HepG2 (cell line): Measurements from ENCODE around the gene UCKL1. TPM values are rescaled to one million over a fixed set of nuclear protein-coding genes. Genes with fewer than 3 reads are reported as not detected.
A peak's percentile ranks its signal among the peaks of the same experiment; 100 is the strongest.

Source experiments
- CHD2 ChIP-seq: IDR thresholded peaks from 2 replicates; pipeline ENCODE4 v1.6.1; 2011; ENCODE audit warnings: low read depth, low read length, improper control_type of control experiment
- HOXA7 ChIP-seq: sonication (generic); formaldehyde crosslinking; IDR thresholded peaks from 2 replicates; pipeline ENCODE4 v1.8.1; 2022; ENCODE audit warnings: mild to moderate bottlenecking, missing genetic modification reagents, moderate library complexity
- KDM4B ChIP-seq: sonication (generic); formaldehyde crosslinking; IDR thresholded peaks from 2 replicates; pipeline ENCODE4 v1.4.0; 2020; ENCODE audit warnings: missing genetic modification reagents
- KMT2B ChIP-seq: IDR thresholded peaks from 2 replicates; pipeline ENCODE4 v1.6.1; 2016; ENCODE audit warnings: missing genetic modification reagents, missing compliant biosample characterization
- MTA1 ChIP-seq: sonication (generic); formaldehyde crosslinking; IDR thresholded peaks from 2 replicates; pipeline ENCODE4 v1.4.0; 2020; ENCODE audit warnings: missing genetic modification reagents, mild to moderate bottlenecking, borderline replicate concordance
- RBFOX2 ChIP-seq: fragments of 200-400 bp; formaldehyde crosslinking; IDR thresholded peaks from 2 replicates; pipeline ENCODE4 v1.6.1; 2017; ENCODE audit warnings: low read depth, mild to moderate bottlenecking, low read length
- ZNF550 ChIP-seq: sonication (generic); formaldehyde crosslinking; IDR thresholded peaks from 2 replicates; pipeline ENCODE4 v1.4.0; 2020; ENCODE audit warnings: mild to moderate bottlenecking, missing genetic modification reagents, borderline replicate concordance
- ZNF674 ChIP-seq: sonication (generic); formaldehyde crosslinking; IDR thresholded peaks from 2 replicates; pipeline ENCODE4 v1.5.0; 2020; ENCODE audit warnings: low read depth, mild to moderate bottlenecking, missing genetic modification reagents
- ZNF746 ChIP-seq: sonication (generic); formaldehyde crosslinking; IDR thresholded peaks from 2 replicates; pipeline ENCODE4 v1.8.0; 2022; ENCODE audit warnings: mild to moderate bottlenecking, missing genetic modification reagents
- ZNF883 ChIP-seq: sonication (generic); formaldehyde crosslinking; IDR thresholded peaks from 2 replicates; pipeline ENCODE4 v1.5.1; 2020; ENCODE audit warnings: mild to moderate bottlenecking, missing genetic modification reagents; ENCODE audit errors: not compliant biosample characterization
- polyA plus RNA-seq, 8 experiments: library from polyadenylated mRNA; depleted of rRNA in 3 of 8; stranded (reverse) in 7 of 8; unstranded in 1 of 8; fragments of >200 nt; fragmentation: Illumina TruSeq in 4 of 8; extraction: Trizol in 4 of 8; gene quantifications; 2 replicates each; pipeline versions ENCODE4 v1.2.1 to v1.2.3, GENCODE V29; 2011 to 2016; ENCODE audit warnings: low read depth in 4 of 8, missing spikeins in 1 of 8, mixed read lengths in 1 of 8; ENCODE audit not compliant: insufficient read depth in 1 of 8
- total RNA-seq, 5 experiments: library from RNA; depleted of rRNA; stranded (reverse); fragments of >200 nt; fragmentation: Illumina TruSeq; extraction: Trizol; gene quantifications; 2 replicates each; pipeline ENCODE4 v1.2.3, GENCODE V29; 2016; ENCODE audit warnings: low read depth in 1 of 5
- TF ChIP-seq, protein P1 (sequence below): sonication (generic); formaldehyde crosslinking; IDR thresholded peaks from 2 replicates; pipeline ENCODE4 v1.5.1; 2020; ENCODE audit warnings: missing genetic modification reagents, mild to moderate bottlenecking, borderline replicate concordance
- TF ChIP-seq, protein P2 (sequence below): sonication (generic); formaldehyde crosslinking; IDR thresholded peaks from 2 replicates; pipeline ENCODE4 v1.4.0; 2020; ENCODE audit warnings: mild to moderate bottlenecking, missing genetic modification reagents
- TF ChIP-seq, protein P3 (sequence below): sonication (generic); formaldehyde crosslinking; IDR thresholded peaks from 2 replicates; pipeline ENCODE4 v1.5.0; 2020; ENCODE audit warnings: missing genetic modification reagents
- TF ChIP-seq, protein P4 (sequence below): sonication (generic); formaldehyde crosslinking; IDR thresholded peaks from 2 replicates; pipeline ENCODE4 v1.5.1; 2020; ENCODE audit warnings: missing genetic modification reagents, mild to moderate bottlenecking, borderline replicate concordance
- TF ChIP-seq, protein P5 (sequence below): sonication (generic); formaldehyde crosslinking; IDR thresholded peaks from 2 replicates; pipeline ENCODE4 v1.5.1; 2020; ENCODE audit warnings: mild to moderate bottlenecking, missing genetic modification reagents, moderate library complexity

Gene UCKL1
- total and polyA plus RNA-seq, 2 of the 13 experiments (the other 11 are each of a cell fraction or from before 2014, with no cell fraction given), result 50.2 to 126 TPM

DNA sequence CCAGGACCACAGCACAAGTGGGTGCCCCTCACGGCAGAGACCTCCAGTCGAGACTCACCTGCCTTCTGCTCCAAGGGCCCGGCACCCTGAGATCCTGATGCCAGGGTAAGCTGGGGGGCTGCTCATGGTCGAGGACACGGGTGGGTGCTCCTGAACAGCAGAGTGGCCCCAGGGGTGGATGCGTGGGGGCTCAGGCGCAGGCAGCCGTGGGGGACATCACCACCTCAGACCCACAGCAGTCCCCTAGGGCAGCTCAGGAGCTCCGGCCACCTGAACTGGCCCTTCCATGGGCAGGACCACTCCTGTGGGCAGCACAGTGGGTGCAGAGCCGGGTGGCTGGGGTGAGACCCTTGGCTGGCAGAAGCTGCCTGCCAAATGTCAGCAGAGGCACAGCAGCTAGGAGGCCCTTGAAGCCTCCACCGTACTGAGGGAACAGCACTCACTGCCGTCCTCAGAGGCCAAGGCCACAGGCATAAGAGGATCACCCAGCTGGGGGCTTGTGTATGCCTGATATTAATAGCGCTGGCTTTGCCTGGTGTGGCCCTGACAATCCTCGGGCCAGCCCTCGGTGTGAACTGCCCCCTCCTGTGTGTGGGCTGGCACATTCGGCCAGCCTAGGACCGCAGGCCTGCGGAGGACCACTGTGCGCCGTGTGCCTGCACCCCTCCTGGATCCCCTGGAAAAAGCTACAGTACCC is 5.4 kb downstream of the UCKL1 start (continued):
- TF ChIP-seq ZNF883, result peak; percentile 30
- TF ChIP-seq KMT2B (CRISPR knock-in tag), result no peak
- TF ChIP-seq, protein P1, sequence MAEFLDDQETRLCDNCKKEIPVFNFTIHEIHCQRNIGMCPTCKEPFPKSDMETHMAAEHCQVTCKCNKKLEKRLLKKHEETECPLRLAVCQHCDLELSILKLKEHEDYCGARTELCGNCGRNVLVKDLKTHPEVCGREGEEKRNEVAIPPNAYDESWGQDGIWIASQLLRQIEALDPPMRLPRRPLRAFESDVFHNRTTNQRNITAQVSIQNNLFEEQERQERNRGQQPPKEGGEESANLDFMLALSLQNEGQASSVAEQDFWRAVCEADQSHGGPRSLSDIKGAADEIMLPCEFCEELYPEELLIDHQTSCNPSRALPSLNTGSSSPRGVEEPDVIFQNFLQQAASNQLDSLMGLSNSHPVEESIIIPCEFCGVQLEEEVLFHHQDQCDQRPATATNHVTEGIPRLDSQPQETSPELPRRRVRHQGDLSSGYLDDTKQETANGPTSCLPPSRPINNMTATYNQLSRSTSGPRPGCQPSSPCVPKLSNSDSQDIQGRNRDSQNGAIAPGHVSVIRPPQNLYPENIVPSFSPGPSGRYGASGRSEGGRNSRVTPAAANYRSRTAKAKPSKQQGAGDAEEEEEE, result no peak
- TF ChIP-seq MTA1 (CRISPR knock-in tag), result 0 out of 2 replicates have a peak, but pooled peaks have one; percentile 17
- TF ChIP-seq HOXA7 (CRISPR knock-in tag), result no peak
- TF ChIP-seq, protein P2, sequence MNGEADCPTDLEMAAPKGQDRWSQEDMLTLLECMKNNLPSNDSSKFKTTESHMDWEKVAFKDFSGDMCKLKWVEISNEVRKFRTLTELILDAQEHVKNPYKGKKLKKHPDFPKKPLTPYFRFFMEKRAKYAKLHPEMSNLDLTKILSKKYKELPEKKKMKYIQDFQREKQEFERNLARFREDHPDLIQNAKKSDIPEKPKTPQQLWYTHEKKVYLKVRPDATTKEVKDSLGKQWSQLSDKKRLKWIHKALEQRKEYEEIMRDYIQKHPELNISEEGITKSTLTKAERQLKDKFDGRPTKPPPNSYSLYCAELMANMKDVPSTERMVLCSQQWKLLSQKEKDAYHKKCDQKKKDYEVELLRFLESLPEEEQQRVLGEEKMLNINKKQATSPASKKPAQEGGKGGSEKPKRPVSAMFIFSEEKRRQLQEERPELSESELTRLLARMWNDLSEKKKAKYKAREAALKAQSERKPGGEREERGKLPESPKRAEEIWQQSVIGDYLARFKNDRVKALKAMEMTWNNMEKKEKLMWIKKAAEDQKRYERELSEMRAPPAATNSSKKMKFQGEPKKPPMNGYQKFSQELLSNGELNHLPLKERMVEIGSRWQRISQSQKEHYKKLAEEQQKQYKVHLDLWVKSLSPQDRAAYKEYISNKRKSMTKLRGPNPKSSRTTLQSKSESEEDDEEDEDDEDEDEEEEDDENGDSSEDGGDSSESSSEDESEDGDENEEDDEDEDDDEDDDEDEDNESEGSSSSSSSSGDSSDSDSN (CRISPR knock-in tag), result peak; percentile 48; the same call in 1 of the 2 replicates
- TF ChIP-seq CHD2, result no peak
- no peak for TF ChIP-seq ZNF746
- TF ChIP-seq ZNF674 (CRISPR knock-in tag), result 0 out of 2 replicates have a peak, but pooled peaks have one; percentile 30
- TF ChIP-seq, protein P3, sequence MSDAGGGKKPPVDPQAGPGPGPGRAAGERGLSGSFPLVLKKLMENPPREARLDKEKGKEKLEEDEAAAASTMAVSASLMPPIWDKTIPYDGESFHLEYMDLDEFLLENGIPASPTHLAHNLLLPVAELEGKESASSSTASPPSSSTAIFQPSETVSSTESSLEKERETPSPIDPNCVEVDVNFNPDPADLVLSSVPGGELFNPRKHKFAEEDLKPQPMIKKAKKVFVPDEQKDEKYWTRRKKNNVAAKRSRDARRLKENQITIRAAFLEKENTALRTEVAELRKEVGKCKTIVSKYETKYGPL (CRISPR knock-in tag), result no peak
- TF ChIP-seq, protein P4, sequence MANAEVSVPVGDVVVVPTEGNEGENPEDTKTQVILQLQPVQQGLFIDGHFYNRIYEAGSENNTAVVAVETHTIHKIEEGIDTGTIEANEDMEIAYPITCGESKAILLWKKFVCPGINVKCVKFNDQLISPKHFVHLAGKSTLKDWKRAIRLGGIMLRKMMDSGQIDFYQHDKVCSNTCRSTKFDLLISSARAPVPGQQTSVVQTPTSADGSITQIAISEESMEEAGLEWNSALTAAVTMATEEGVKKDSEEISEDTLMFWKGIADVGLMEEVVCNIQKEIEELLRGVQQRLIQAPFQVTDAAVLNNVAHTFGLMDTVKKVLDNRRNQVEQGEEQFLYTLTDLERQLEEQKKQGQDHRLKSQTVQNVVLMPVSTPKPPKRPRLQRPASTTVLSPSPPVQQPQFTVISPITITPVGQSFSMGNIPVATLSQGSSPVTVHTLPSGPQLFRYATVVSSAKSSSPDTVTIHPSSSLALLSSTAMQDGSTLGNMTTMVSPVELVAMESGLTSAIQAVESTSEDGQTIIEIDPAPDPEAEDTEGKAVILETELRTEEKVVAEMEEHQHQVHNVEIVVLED (CRISPR knock-in tag), result no peak
- no peak for TF ChIP-seq KDM4B (CRISPR knock-in tag)
- TF ChIP-seq, protein P5, sequence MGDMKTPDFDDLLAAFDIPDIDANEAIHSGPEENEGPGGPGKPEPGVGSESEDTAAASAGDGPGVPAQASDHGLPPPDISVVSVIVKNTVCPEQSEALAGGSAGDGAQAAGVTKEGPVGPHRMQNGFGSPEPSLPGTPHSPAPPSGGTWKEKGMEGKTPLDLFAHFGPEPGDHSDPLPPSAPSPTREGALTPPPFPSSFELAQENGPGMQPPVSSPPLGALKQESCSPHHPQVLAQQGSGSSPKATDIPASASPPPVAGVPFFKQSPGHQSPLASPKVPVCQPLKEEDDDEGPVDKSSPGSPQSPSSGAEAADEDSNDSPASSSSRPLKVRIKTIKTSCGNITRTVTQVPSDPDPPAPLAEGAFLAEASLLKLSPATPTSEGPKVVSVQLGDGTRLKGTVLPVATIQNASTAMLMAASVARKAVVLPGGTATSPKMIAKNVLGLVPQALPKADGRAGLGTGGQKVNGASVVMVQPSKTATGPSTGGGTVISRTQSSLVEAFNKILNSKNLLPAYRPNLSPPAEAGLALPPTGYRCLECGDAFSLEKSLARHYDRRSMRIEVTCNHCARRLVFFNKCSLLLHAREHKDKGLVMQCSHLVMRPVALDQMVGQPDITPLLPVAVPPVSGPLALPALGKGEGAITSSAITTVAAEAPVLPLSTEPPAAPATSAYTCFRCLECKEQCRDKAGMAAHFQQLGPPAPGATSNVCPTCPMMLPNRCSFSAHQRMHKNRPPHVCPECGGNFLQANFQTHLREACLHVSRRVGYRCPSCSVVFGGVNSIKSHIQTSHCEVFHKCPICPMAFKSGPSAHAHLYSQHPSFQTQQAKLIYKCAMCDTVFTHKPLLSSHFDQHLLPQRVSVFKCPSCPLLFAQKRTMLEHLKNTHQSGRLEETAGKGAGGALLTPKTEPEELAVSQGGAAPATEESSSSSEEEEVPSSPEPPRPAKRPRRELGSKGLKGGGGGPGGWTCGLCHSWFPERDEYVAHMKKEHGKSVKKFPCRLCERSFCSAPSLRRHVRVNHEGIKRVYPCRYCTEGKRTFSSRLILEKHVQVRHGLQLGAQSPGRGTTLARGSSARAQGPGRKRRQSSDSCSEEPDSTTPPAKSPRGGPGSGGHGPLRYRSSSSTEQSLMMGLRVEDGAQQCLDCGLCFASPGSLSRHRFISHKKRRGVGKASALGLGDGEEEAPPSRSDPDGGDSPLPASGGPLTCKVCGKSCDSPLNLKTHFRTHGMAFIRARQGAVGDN (CRISPR knock-in tag), result 0 out of 2 replicates have a peak, but pooled peaks have one; percentile 9
- TF ChIP-seq RBFOX2, result peak; percentile 45; the same call in 1 of the 2 replicates
- peak; percentile 67; the same call in 1 of the 2 replicates for TF ChIP-seq ZNF550 (CRISPR knock-in tag)
